Stimulated activated CD8-positive, alpha-beta memory T cell treated with anti-CD3 and anti-CD28 coated beads, Interleukin-2, amount 100 ng/mL, for 1 hour (primary cell): ENCODE results near the gene LRRTM3.

ENCODE experiments used
- DNase-seq, 2 donors: peaks; one replicate each; pipeline ENCODE4 v3.0.0-alpha.2; 2020; ENCODE audit warnings: low read depth in 2 of 2

Gene LRRTM3

DNA sequence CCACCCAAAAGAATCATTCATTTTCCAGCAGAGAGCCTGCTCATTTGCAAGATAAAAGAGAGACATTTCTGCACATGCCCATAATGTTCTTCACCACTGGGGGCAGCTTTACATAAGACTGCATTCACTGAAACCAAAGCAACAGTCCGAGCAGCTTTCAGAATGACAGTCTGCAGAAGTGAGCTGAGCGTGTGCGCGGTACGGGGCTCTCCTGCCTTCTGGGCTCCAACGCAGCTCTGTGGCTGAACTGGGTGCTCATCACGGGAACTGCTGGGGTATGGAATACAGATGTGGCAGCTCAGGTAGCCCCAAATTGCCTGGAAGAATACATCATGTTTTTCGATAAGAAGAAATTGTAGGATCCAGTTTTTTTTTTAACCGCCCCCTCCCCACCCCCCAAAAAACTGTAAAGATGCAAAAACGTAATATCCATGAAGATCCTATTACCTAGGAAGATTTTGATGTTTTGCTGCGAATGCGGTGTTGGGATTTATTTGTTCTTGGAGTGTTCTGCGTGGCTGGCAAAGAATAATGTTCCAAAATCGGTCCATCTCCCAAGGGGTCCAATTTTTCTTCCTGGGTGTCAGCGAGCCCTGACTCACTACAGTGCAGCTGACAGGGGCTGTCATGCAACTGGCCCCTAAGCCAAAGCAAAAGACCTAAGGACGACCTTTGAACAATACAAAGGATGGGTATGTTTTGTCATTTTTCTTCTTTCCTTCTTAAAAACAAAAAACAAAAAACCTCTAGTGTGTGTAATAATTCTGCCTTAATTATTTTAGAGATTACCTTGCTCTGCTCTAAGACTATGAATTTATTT, at the start of gene LRRTM3:
Gene LRRTM3 (plus strand): TSS at position 141 of the 820 bp plus-strand sequence.
- no peak for DNase-seq

GRCh38 chr10:66877361-66877760, 48.5 kb upstream of the LRRTM3 start:
- no peak for DNase-seq

GRCh38 chr10:66880292-66880691, 45.5 kb upstream of the LRRTM3 start:
- DNase-seq = no peak

DNA sequence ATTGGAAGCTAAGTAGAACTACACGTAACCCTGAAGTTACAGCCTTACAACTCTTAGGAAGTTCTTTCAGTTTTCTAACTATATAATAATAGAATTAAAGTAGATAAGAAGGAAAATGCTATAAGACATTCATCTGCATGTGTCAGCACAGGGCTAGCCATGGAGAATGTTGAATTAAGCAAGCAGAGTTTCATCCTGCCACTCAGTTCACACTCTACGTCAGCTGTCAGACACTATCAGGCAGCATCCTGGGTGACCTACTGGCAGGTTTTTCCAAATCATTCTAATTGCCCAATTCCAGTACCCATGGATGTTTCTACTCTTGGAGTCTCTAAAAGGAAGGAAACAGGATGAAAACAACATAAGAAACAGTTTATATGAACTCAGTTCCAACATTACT, 45.0 kb upstream of the LRRTM3 start:
- DNase-seq = no peak

- DNase-seq = no peak
Observed at GRCh38 chr10:66881814-66882213, 44.0 kb upstream of the LRRTM3 start.

DNA sequence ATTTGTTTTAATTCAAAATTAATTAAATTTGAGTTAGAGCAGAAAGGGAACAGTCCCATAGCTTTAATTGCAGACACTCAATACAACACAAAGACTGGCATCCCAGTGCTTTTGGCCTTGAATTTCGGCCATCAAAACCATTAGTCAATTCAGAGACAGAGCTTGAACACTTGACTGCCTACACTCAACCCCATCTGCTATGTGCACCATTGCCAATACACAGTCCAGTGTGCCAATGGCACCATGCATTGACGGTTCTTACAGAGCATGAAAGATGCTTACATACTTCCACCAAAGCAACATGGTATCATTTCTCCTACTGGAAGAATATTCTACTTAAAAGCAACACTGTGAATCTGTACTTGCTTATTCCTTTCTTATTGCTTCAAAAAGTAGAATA, 43.6 kb upstream of the LRRTM3 start:
- DNase-seq = no peak

GRCh38 chr10:66886848-66887247, 39.0 kb upstream of the LRRTM3 start:
- no peak for DNase-seq

DNA sequence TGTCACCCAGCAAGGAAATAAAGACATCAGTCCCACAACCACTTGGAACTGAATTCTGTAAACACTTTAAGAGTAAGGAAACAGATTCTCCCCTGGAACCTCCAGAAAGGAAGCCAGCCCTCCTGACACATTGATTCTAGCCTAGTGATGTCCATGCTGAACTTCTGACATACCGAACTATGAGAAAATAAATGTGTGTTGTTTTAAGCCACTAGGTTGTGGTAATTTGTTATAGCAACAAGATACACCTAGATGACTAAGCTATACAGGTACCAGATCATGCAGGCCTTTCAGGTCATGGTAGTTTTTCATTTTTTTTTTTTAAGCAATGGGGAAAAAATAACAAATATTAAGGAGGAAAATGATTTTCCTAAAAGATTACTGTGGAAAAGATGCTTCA, 37.6 kb upstream of the LRRTM3 start:
- no peak for DNase-seq

DNA sequence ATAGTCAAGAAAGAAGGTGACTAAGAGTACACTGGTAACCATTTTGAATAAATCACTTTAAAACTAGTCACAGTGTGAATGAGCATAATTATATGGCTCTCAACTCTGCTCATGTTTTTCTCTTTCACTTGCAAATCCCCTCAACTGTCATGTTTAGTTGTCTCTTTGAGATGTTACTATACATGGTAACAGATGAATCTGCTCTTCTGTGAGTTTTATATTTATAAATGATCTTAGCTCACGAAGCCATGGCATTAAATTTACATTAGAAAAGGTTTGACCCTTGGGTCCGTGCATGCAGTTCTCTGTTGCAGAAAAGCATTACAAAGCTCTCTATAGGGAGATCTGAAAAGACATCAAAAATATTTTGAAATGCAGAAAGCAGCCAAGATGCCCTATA, 33.0 kb upstream of the LRRTM3 start:
- no peak for DNase-seq

GRCh38 chr10:66910671-66911070, 15.2 kb upstream of the LRRTM3 start:
- DNase-seq = no peak

- DNase-seq = no peak
Observed at GRCh38 chr10:66916030-66916429, 9.8 kb upstream of the LRRTM3 start.

- DNase-seq = no peak
Observed at GRCh38 chr10:66917104-66917503, 8.7 kb upstream of the LRRTM3 start.

DNA sequence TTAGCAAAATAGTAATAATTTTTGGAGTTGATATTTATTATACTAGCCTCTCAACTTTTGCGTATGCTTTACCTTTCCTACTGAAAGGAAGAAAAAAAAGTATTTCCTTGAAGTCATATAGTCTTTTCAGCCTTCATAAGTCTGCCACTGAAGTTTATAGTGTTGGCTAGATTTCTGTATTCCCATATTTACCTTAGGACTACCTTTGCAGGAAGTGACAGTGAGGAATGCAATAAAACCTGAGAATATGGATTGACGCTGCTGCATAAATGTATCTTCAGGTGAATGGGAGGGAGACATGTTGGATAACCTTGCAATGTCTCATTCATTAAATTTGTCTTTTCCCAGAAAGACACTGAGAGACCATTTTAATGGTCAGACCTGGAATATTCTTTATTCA, 6.6 kb upstream of the LRRTM3 start:
- DNase-seq = no peak

DNA sequence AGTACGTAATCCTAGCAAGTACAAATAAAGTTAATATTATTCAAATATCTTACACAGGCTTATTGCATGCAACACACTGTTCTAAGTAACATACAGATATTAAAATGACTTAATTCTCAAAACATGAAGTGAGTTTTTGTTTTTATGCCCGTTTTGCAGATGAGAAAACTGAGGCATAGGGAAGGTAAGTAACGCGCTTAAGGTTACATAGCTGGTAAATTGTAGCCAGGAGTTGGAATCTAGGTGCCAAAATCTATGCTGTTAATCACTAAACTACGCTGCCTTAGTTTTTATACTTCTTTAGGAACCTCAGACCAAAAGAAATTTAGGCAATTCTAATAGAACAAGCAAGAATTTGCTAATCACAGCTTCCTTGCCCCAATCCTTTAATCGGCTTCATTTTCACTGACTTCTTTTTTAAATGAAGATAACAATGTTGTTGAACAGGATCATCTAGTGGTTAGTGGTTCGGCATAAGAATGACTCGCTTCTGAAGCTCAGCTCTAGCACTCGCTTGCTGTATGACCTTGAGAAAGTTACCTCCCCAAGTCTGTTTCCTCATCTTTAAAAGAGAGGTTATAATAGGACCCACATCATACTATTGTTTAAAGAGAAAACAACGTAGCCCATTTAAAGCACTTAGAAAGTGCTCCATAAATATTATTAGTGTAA, 1.0 kb upstream of the LRRTM3 start:
- no peak for DNase-seq

DNA sequence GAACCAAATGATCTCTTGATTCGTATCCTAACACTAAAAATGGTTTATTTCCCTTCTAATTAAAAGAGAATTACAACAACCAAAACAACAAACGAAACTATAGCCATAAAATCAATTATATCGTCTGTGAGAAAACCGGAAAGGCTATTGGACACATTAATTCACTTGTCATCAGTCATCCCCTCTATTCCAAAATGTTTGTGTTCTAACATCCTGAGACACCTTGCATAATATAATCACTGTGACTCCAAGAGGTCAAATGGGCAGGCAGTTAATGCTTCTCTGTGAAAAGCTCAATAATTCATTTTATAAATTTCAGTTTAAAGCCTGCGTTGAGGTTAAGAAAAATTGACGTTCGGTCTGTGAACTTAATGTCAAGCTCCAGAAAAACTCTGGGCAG, 463 bp upstream of the LRRTM3 start:
- no peak for DNase-seq

GRCh38 chr10:66926841-66927240, 1.0 kb downstream of the LRRTM3 start:
- no peak for DNase-seq

GRCh38 chr10:66927251-66927935, 1.6 kb downstream of the LRRTM3 start:
- DNase-seq = no peak

GRCh38 chr10:66927971-66928770, 2.3 kb downstream of the LRRTM3 start:
- no peak for DNase-seq

GRCh38 chr10:66928776-66929175, 2.9 kb downstream of the LRRTM3 start:
- DNase-seq = no peak

- DNase-seq = no peak
Observed at GRCh38 chr10:66929375-66929774, 3.5 kb downstream of the LRRTM3 start.

- no peak for DNase-seq
Observed at GRCh38 chr10:66931340-66931948, 5.6 kb downstream of the LRRTM3 start.

- no peak for DNase-seq
Observed at GRCh38 chr10:66931949-66932343, 6.1 kb downstream of the LRRTM3 start.
